ENCODE data around the gene MSANTD2. TPM values are rescaled to one million over a fixed set of nuclear protein-coding genes. Genes with fewer than 3 reads are reported as not detected.

The MSANTD2 gene
- total RNA-seq, 1 experiment from 2014 or later: 8.6 TPM

DNA sequence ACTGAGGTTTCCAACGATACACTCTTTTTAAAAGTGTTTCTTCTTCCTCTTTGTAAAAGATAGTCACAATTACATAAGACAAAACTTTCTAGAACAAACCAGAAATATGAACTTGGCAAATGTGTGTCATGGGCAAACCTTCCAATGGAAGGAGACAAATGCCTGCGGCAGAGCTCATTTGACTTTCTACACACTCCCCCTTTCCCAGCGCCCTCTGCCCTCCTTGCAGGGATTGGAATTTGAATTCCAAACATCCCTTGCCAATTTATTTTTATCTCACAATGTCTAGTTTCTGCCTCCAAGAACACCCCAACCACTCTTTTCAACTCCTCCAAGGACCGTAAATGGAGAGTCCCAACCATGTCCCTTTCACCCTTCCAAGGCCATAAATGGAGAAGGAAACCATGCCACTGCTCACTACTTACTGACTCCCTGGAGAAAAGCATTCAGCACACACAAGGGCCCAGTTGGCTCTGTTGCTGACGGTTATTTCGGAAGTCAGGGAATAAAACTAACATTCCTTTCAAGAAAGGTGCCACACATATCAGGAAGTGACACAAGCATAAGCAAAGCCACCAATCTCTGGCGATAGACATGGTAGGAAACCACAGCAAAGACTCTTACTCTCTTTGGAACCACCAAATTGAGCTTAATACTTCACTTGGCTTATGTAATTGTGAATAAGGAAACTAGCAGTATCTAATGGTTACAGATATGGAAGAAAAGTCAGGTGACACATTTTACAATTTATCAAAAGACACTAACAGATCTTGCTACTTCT is 23.2 kb downstream of the MSANTD2 start:
- H3K4me3 ChIP-seq (replicated peaks in 1 of 2; ENCODE audit: low read depth in 1 of 2, low read length in 2 of 2): no peak overlapping the region
- 0 out of 2 replicates have a peak, but pooled peaks cover 2% of the 10 kb centered on the region for H3K79me2 ChIP-seq (ENCODE audit: insufficient read depth, low read length)
- no peaks in the 10 kb centered on the region for H3K36me3 ChIP-seq (ENCODE audit: control insufficient read depth in 1 of 2, insufficient read depth in 2 of 2, low read length in 2 of 2)
- H4K20me1 ChIP-seq (ENCODE audit: insufficient read depth): no peaks in the 10 kb centered on the region
- TF ChIP-seq ELF1 (IDR thresholded peaks at IDR 0.05; ENCODE audit: borderline replicate concordance, low read depth) (no peak), POLR2A (IDR thresholded peaks at IDR 0.05; ENCODE audit: borderline replicate concordance, extremely low read depth, insufficient read depth, insufficient read length) (no peak), CBX3 (IDR thresholded peaks at IDR 0.05; ENCODE audit: low read depth) (no peak), MAX (IDR thresholded peaks at IDR 0.05) (no peak), ZNF274 (IDR thresholded peaks at IDR 0.05; ENCODE audit: low read depth, low read length) (no peak), TCF7L2 (IDR thresholded peaks at IDR 0.05; ENCODE audit: borderline replicate concordance, extremely low read depth, insufficient read depth, insufficient read length) (no peak), RAD21 (IDR thresholded peaks at IDR 0.05; ENCODE audit: low read depth) (no peak), SP1 (IDR thresholded peaks at IDR 0.05; ENCODE audit: low read depth) (no peak)
- TF ChIP-seq, protein P1, sequence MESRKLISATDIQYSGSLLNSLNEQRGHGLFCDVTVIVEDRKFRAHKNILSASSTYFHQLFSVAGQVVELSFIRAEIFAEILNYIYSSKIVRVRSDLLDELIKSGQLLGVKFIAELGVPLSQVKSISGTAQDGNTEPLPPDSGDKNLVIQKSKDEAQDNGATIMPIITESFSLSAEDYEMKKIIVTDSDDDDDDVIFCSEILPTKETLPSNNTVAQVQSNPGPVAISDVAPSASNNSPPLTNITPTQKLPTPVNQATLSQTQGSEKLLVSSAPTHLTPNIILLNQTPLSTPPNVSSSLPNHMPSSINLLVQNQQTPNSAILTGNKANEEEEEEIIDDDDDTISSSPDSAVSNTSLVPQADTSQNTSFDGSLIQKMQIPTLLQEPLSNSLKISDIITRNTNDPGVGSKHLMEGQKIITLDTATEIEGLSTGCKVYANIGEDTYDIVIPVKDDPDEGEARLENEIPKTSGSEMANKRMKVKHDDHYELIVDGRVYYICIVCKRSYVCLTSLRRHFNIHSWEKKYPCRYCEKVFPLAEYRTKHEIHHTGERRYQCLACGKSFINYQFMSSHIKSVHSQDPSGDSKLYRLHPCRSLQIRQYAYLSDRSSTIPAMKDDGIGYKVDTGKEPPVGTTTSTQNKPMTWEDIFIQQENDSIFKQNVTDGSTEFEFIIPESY (IDR thresholded peaks at IDR 0.05; ENCODE audit: extremely low read depth, insufficient replicate concordance, low read length): no peak
- TF ChIP-seq, protein P2, sequence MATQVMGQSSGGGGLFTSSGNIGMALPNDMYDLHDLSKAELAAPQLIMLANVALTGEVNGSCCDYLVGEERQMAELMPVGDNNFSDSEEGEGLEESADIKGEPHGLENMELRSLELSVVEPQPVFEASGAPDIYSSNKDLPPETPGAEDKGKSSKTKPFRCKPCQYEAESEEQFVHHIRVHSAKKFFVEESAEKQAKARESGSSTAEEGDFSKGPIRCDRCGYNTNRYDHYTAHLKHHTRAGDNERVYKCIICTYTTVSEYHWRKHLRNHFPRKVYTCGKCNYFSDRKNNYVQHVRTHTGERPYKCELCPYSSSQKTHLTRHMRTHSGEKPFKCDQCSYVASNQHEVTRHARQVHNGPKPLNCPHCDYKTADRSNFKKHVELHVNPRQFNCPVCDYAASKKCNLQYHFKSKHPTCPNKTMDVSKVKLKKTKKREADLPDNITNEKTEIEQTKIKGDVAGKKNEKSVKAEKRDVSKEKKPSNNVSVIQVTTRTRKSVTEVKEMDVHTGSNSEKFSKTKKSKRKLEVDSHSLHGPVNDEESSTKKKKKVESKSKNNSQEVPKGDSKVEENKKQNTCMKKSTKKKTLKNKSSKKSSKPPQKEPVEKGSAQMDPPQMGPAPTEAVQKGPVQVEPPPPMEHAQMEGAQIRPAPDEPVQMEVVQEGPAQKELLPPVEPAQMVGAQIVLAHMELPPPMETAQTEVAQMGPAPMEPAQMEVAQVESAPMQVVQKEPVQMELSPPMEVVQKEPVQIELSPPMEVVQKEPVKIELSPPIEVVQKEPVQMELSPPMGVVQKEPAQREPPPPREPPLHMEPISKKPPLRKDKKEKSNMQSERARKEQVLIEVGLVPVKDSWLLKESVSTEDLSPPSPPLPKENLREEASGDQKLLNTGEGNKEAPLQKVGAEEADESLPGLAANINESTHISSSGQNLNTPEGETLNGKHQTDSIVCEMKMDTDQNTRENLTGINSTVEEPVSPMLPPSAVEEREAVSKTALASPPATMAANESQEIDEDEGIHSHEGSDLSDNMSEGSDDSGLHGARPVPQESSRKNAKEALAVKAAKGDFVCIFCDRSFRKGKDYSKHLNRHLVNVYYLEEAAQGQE (IDR thresholded peaks at IDR 0.05; ENCODE audit: low read depth): no peak
- no peak overlapping the region for H2AFZ ChIP-seq (ENCODE audit: low read depth, low read length, poor library complexity, severe bottlenecking)
- DNase-seq (ENCODE audit: low read depth, low spot score): no peak
- POLR2A ChIA-PET: no interaction called here
- CTCF ChIA-PET: no interaction called here
- H3K27ac ChIP-seq (ENCODE audit: low read depth, low read length): no peak overlapping the region
- no TSS peak for BruUV-seq (replicated peaks)
- no peak overlapping the region for H3K4me2 ChIP-seq (ENCODE audit: low read length)
- peaks cover 10 to 21% of the 10 kb centered on the region in 2 experiments for H3K4me1 ChIP-seq (ENCODE audit: control insufficient read depth in 1 of 2, insufficient read depth in 2 of 2, low read length in 2 of 2)
- H3K9me2 ChIP-seq (ENCODE audit: insufficient read depth): no peaks in the 10 kb centered on the region
- H3K9me3 ChIP-seq (ENCODE audit: control insufficient read depth in 1 of 2, insufficient read depth in 1 of 2, low read depth in 1 of 2, low read length in 2 of 2): no peaks in the 10 kb centered on the region
- intact Hi-C loops (cut with micrococcal nuclease): no loop called here
- ATAC-seq: no peak
- no peak overlapping the region for H3K9ac ChIP-seq (ENCODE audit: low read length)
- no peaks in the 10 kb centered on the region for H3K27me3 ChIP-seq (ENCODE audit: insufficient read depth, low read length)
- RAD21 ChIA-PET (ENCODE audit: low non-redundant PET in 1 of 2, low total read pairs in 2 of 2, uncharacterized antibody in 2 of 2, unreplicated experiment in 2 of 2): no interaction called here

Measured in HCT116 (cell line).